GM12878 (cell line): Measurements from ENCODE around the gene SP4. TPM values are rescaled to one million over a fixed set of nuclear protein-coding genes. Genes with fewer than 3 reads are reported as not detected.

ENCODE experiments used
- ATAC-seq: fragments of 200-7000 bp; cut with Tn5 transposase; 3 replicates; pipeline ENCODE4 v1.9.1; 2020; ENCODE audit warnings: mild to moderate bottlenecking, moderate library complexity
- BruUV-seq: library from RNA; stranded (reverse); fragments of 400-500 nt; replicated peaks from 2 replicates; lab custom pipeline; 2021; lab: Mats Ljungman, UMichigan
- CTCF ChIA-PET: fragments of 300-600 bp; sonication (Branson Sonifier 250); formaldehyde crosslinking; extraction: SDS; loops from one replicate; lab custom pipeline; 2021; ENCODE audit warnings: inconsistent platforms; lab: Yijun Ruan, JAX
- POLR2A ChIA-PET: fragments of 350-600 bp; formaldehyde crosslinking; extraction: SDS; loops from one replicate; lab custom pipeline; 2021; ENCODE audit warnings: inconsistent platforms; lab: Charles Lee
- RAD21 ChIA-PET: fragments of 300-600 bp; sonication (Branson Sonifier 250); formaldehyde crosslinking; loops from one replicate; lab custom pipeline; 2023; ENCODE audit warnings: antibody characterized with exemption; ENCODE audit not compliant: unreplicated experiment; lab: Charles Lee
- SMC1A ChIA-PET: fragments of 300-600 bp; sonication (Branson Sonifier 250); formaldehyde crosslinking; loops from one replicate; lab custom pipeline; 2023; ENCODE audit not compliant: unreplicated experiment, uncharacterized antibody; lab: Charles Lee
- DNase-seq: peaks from one replicate; pipeline ENCODE4 v3.0.0-alpha.2; 2011; ENCODE audit warnings: low read depth, low spot score
- FAIRE-seq: peaks from 3 replicates; lab custom pipeline; 2011; peaks lifted over from hg19 to GRCh38; lab: Jason Lieb, UNC
- H2AFZ ChIP-seq: 2 replicates; pipeline ENCODE4 v1.6.0; 2011; ENCODE audit warnings: low read depth, low read length, control low read depth; ENCODE audit not compliant: control insufficient read depth
- H3K27ac ChIP-seq: 2 replicates; pipeline ENCODE4 v1.5.1; 2011; ENCODE audit warnings: control low read depth; ENCODE audit not compliant: control insufficient read depth, insufficient read depth
- H3K27me3 ChIP-seq, 2 experiments: replicated peaks in 1 of 2; 2 replicates each; pipeline versions ENCODE4 v1.6.0 to v1.6.1; 2011; ENCODE audit warnings: low read length in 1 of 2; ENCODE audit not compliant: control insufficient read depth in 2 of 2, insufficient read depth in 2 of 2
- H3K36me3 ChIP-seq, 2 experiments: 2 replicates each; pipeline ENCODE4 v1.5.1; 2011; ENCODE audit warnings: low read length in 1 of 2; ENCODE audit not compliant: control insufficient read depth in 2 of 2, insufficient read depth in 2 of 2
- H3K4me1 ChIP-seq: 2 replicates; pipeline ENCODE4 v1.6.1; 2011; ENCODE audit warnings: mild to moderate bottlenecking, low read length, moderate library complexity, mixed read lengths; ENCODE audit not compliant: control insufficient read depth, insufficient read depth
- H3K4me2 ChIP-seq: 2 replicates; pipeline ENCODE4 v1.6.0; 2011; ENCODE audit warnings: control low read depth; ENCODE audit not compliant: control insufficient read depth, insufficient read depth
- H3K4me3 ChIP-seq: fragments of 200-600 bp; sonication (generic); 2 replicates; pipeline ENCODE4 v1.5.1; 2016
- H3K79me2 ChIP-seq: 2 replicates; pipeline ENCODE4 v1.6.0; 2011; ENCODE audit warnings: low read length; ENCODE audit not compliant: control insufficient read depth, insufficient read depth
- H3K9ac ChIP-seq: 2 replicates; pipeline ENCODE4 v1.8.0; 2011; ENCODE audit warnings: low read length, control low read depth, mixed read lengths; ENCODE audit not compliant: control insufficient read depth, insufficient read depth
- H3K9me3 ChIP-seq: replicated peaks from 3 replicates; pipeline ENCODE4 v1.5.1; 2011; ENCODE audit warnings: mild to moderate bottlenecking, low read length; ENCODE audit not compliant: control insufficient read depth, insufficient read depth
- H4K20me1 ChIP-seq: 2 replicates; pipeline ENCODE4 v1.6.0; 2011; ENCODE audit not compliant: control insufficient read depth, insufficient read depth
- BACH1 ChIP-seq: fragments of 450-650 bp; IDR thresholded peaks from 2 replicates; pipeline ENCODE4 v1.6.1; 2017; ENCODE audit warnings: mild to moderate bottlenecking, borderline replicate concordance
- CHD1 ChIP-seq: IDR thresholded peaks from 2 replicates; pipeline ENCODE4 v1.6.1; 2012; ENCODE audit warnings: low read depth, low read length, improper control_type of control experiment
- CTCF ChIP-seq, 3 experiments: IDR thresholded peaks in 2 of 3; conservative IDR thresholded peaks in 1 of 3; 2 replicates each; pipeline ENCODE4 v1.5.1; 2011; ENCODE audit warnings: low read depth in 3 of 3, low read length in 3 of 3, mild to moderate bottlenecking in 3 of 3, control low read depth in 2 of 3, moderate library complexity in 2 of 3, inconsistent platforms in 1 of 3, mixed read lengths in 1 of 3; ENCODE audit not compliant: control insufficient read depth in 2 of 3, insufficient read depth in 1 of 3; ENCODE audit errors: extremely low read depth in 1 of 3
- EP300 ChIP-seq, 2 experiments: fragments of 150-350 bp in 1 of 2; IDR thresholded peaks; 2 replicates each; pipeline ENCODE4 v1.6.1; 2011 to 2012; ENCODE audit warnings: low read depth in 2 of 2, low read length in 2 of 2, borderline replicate concordance in 1 of 2, improper control_type of control experiment in 1 of 2, inconsistent platforms in 1 of 2; ENCODE audit not compliant: control insufficient read depth in 1 of 2
- NKRF ChIP-seq: fragments of 450-650 bp; conservative IDR thresholded peaks from 2 replicates; pipeline ENCODE4 v1.6.1; 2017; ENCODE audit warnings: mild to moderate bottlenecking, moderate library complexity
- SIN3A ChIP-seq: IDR thresholded peaks from 2 replicates; pipeline ENCODE4 v1.6.1; 2012; ENCODE audit warnings: low read depth, low read length, improper control_type of control experiment
- SMC3 ChIP-seq: IDR thresholded peaks from 2 replicates; pipeline ENCODE4 v1.6.1; 2011; ENCODE audit warnings: low read length, improper control_type of control experiment, borderline replicate concordance
- TCF12 ChIP-seq: IDR thresholded peaks from 2 replicates; pipeline ENCODE4 v1.6.1; 2011; ENCODE audit warnings: low read depth, mild to moderate bottlenecking, low read length
- YY1 ChIP-seq: IDR thresholded peaks from 2 replicates; pipeline ENCODE4 v1.6.1; 2011; ENCODE audit warnings: low read depth, mild to moderate bottlenecking, low read length
- WGBS: methylation state at CpG from one replicate; pipeline ENCODE4 v1.1.6; 2016; ENCODE audit warnings: low lambda C conversion rate; ENCODE audit not compliant: insufficient replicate concordance, insufficient coverage; ENCODE audit errors: missing lambda C conversion rate; 5-methylcytosine and 5-hydroxymethylcytosine counted together
- in situ Hi-C: fragments of 300-500 bp; cut with MboI; formaldehyde crosslinking; loops from 9 replicates; pipeline ENCODE4 v1.14.3; 2018; ENCODE audit warnings: mixed read lengths
- intact Hi-C: fragments of 100-400 bp; cut with micrococcal nuclease; formaldehyde crosslinking; loops from one replicate; pipeline ENCODE4 v1.14.2; 2022; ENCODE audit not compliant: unreplicated experiment
- polyA plus RNA-seq, 11 experiments: library from polyadenylated mRNA; depleted of rRNA in 4 of 11; unstranded in 6 of 11; stranded (reverse) in 5 of 11; fragments of >200 nt; fragmentation: Nextera tagmentation in 4 of 11; fragmentation: Illumina TruSeq in 1 of 11; extraction: Ambion mirVana in 4 of 11; extraction: Trizol in 1 of 11; gene quantifications; 1 replicate in 1 of 11; 2 replicates in 10 of 11; pipeline versions ENCODE4 v1.2.1 to v1.2.3, GENCODE V29; 2011 to 2016; ENCODE audit warnings: inconsistent platforms in 2 of 11, missing spikeins in 2 of 11, low read depth in 1 of 11
- total RNA-seq, 4 experiments: library from RNA; depleted of rRNA in 3 of 4; stranded (reverse); fragments of >200 nt in 3 of 4; fragmentation: Illumina TruSeq in 1 of 4; extraction: Trizol in 1 of 4; gene quantifications; 2 replicates each; pipeline versions ENCODE4 v1.2.1 to v1.2.3, GENCODE V29; 2013 to 2021
- TF ChIP-seq, protein P1 (sequence below): IDR thresholded peaks from 2 replicates; pipeline ENCODE4 v1.6.1; 2012; ENCODE audit warnings: low read depth, low read length, improper control_type of control experiment

The SP4 gene
- total and polyA plus RNA-seq, 10 of the 15 experiments (the other 5 are each of a cell fraction or from before 2014, with no cell fraction given), result 6.2 to 32.4 (median 16.1) TPM

- ChIA-PET CTCF (interaction anchor here (0.9 to 1.7 kb wide), 5 partner anchors 9 to 165 kb away, joined by 3 to 6 read pairs (median 4); no protein-coding TSS in a partner anchor), RAD21 (interaction anchor here (0.6 to 2.2 kb wide), 12 partner anchors 14 to 171 kb away, joined by 3 to 18 read pairs (median 5); no protein-coding TSS in a partner anchor), SMC1A (interaction anchor here (0.6 to 2.4 kb wide), 16 partner anchors 11 to 164 kb away, joined by 3 to 14 read pairs (median 4); no protein-coding TSS in a partner anchor), POLR2A (interaction anchor here (0.5 to 4.0 kb wide), 14 partner anchors 11 to 649 kb away, joined by 3 to 53 read pairs (median 4); no protein-coding TSS in a partner anchor)
- intact Hi-C loops (loop anchor here (1.0 to 5.0 kb wide), 3 partner anchors 71 to 170 kb away; no protein-coding TSS in a partner anchor), in situ Hi-C loops (no loop called here)
- Histone ChIP-seq H3K79me2 (peaks cover 17% of the 10 kb centered on the region), H2AFZ (peak overlapping the region; percentile 88), H3K9me3 (no peaks in the 10 kb centered on the region), H3K27ac (peak overlapping the region; percentile 50), H3K4me3 (peak overlapping the region; percentile 58; the same call in 1 of the 2 replicates), H3K27me3 (no peaks in the 10 kb centered on the region), H3K36me3 (peaks cover 0 to 4% of the 10 kb centered on the region in 2 experiments; a peak in 1 of 4 replicates), H4K20me1 (no peaks in the 10 kb centered on the region), H3K4me2 (peak overlapping the region; percentile 96), H3K4me1 (peaks cover 15% of the 10 kb centered on the region), H3K9ac (peak overlapping the region; percentile 65; the same call in 1 of the 2 replicates)
- DNase-seq (no peak), FAIRE-seq (no peak), ATAC-seq (no peak)
- BruUV-seq, result no TSS peak
- WGBS, result 8% methylated on average over 33 of the region's 35 CpGs
- 0 out of 4 replicates have a peak, but pooled peaks of 1 of the 2 experiments have one; percentile 10 for TF ChIP-seq EP300 (IDR thresholded peaks at IDR 0.05; ENCODE audit: borderline replicate concordance in 1 of 2, control insufficient read depth in 1 of 2, low read depth in 2 of 2, low read length in 2 of 2)
- TF ChIP-seq SMC3, result peak; percentile 9; the same call in 1 of the 2 replicates
- TF ChIP-seq TCF12, result 0 out of 2 replicates have a peak, but pooled peaks have one; percentile 2
- peak in 1 of 3 experiments; percentile 8; a peak in 1 of 6 replicates for TF ChIP-seq CTCF (IDR thresholded peaks at IDR 0.05 in 2 of 3, conservative IDR thresholded peaks at IDR 0.05 in 1 of 3; ENCODE audit: control insufficient read depth in 2 of 3, extremely low read depth in 1 of 3, insufficient read depth in 1 of 3, low read depth in 3 of 3, low read length in 3 of 3)
- 0 out of 2 replicates have a peak, but pooled peaks have one; percentile 11 for TF ChIP-seq SIN3A
- no peak for TF ChIP-seq CHD1
- 0 out of 2 replicates have a peak, but pooled peaks have one; percentile 10 for TF ChIP-seq YY1
- TF ChIP-seq, protein P1, sequence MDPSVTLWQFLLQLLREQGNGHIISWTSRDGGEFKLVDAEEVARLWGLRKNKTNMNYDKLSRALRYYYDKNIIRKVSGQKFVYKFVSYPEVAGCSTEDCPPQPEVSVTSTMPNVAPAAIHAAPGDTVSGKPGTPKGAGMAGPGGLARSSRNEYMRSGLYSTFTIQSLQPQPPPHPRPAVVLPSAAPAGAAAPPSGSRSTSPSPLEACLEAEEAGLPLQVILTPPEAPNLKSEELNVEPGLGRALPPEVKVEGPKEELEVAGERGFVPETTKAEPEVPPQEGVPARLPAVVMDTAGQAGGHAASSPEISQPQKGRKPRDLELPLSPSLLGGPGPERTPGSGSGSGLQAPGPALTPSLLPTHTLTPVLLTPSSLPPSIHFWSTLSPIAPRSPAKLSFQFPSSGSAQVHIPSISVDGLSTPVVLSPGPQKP, result no peak
- TF ChIP-seq NKRF, result peak; percentile 74
- 0 out of 2 replicates have a peak, but pooled peaks have one; percentile 18 for TF ChIP-seq BACH1
Measured at GRCh38 chr7:21426286-21427181, 1.3 kb upstream of the SP4 start.
